Liver (tissue), 9 donors: Measurements from ENCODE around the gene ABHD14A. TPM values are rescaled to one million over a fixed set of nuclear protein-coding genes. Genes with fewer than 3 reads are reported as not detected.

Source experiments
- DNase-seq: peaks from one replicate; pipeline ENCODE4 v3.0.0-alpha.2; 2017; ENCODE audit warnings: low spot score
- H3K27ac ChIP-seq, 2 donors: one replicate each; pipeline ENCODE4 v1.7.0; 2013; ENCODE audit warnings: inconsistent platforms in 2 of 2, low read length in 2 of 2, control low read depth in 1 of 2, low read depth in 1 of 2, mild to moderate bottlenecking in 1 of 2
- H3K27me3 ChIP-seq, 4 donors: one replicate each; pipeline versions ENCODE4 v1.6.1 to v1.7.0; 2013; ENCODE audit warnings: low read length in 3 of 4, inconsistent platforms in 1 of 4, mild to moderate bottlenecking in 1 of 4, moderate library complexity in 1 of 4; ENCODE audit not compliant: control insufficient read depth in 4 of 4, insufficient read depth in 4 of 4
- H3K36me3 ChIP-seq, 4 donors: one replicate each; pipeline versions ENCODE4 v1.6.1 to v1.7.0; 2013; ENCODE audit warnings: low read length in 3 of 4, mild to moderate bottlenecking in 3 of 4, low read depth in 1 of 4, moderate library complexity in 1 of 4; ENCODE audit not compliant: control insufficient read depth in 4 of 4, insufficient read depth in 3 of 4
- H3K4me1 ChIP-seq, 4 donors: one replicate each; pipeline versions ENCODE4 v1.6.1 to v1.7.0; 2013; ENCODE audit warnings: low read length in 3 of 4, mild to moderate bottlenecking in 3 of 4, moderate library complexity in 1 of 4; ENCODE audit not compliant: control insufficient read depth in 4 of 4, insufficient read depth in 4 of 4
- H3K4me3 ChIP-seq, 3 donors: one replicate each; pipeline versions ENCODE4 v1.6.1 to v1.7.0; 2013; ENCODE audit warnings: low read length in 3 of 3, control low read depth in 1 of 3, low read depth in 1 of 3, mild to moderate bottlenecking in 1 of 3
- H3K9ac ChIP-seq, 2 donors: one replicate each; pipeline ENCODE4 v1.7.0; 2013; ENCODE audit warnings: low read length in 2 of 2, mild to moderate bottlenecking in 2 of 2, moderate library complexity in 2 of 2, control low read depth in 1 of 2, low read depth in 1 of 2
- H3K9me3 ChIP-seq, 4 donors: one replicate each; pipeline versions ENCODE4 v1.6.1 to v1.7.0; 2013; ENCODE audit warnings: low read length in 3 of 4; ENCODE audit not compliant: control insufficient read depth in 4 of 4
- CTCF ChIP-seq: fragments of 150-350 bp; IDR thresholded peaks from 2 replicates; pipeline ENCODE4 v1.5.1; 2017; ENCODE audit warnings: improper control_type of control experiment, low read depth, low read length; ENCODE audit not compliant: missing input control
- FOXA2 ChIP-seq: IDR thresholded peaks from 2 replicates; pipeline ENCODE4 v1.6.1; 2016; ENCODE audit warnings: antibody characterized with exemption
- GABPA ChIP-seq, 2 donors: IDR thresholded peaks in 1 of 2; conservative IDR thresholded peaks in 1 of 2; 2 replicates each; pipeline ENCODE4 v1.6.1; 2016; ENCODE audit warnings: antibody characterized with exemption in 2 of 2, mild to moderate bottlenecking in 1 of 2, moderate library complexity in 1 of 2
- HNF4A ChIP-seq, 2 donors: conservative IDR thresholded peaks; 2 replicates each; pipeline ENCODE4 v1.6.1; 2016; ENCODE audit warnings: antibody characterized with exemption in 2 of 2, mild to moderate bottlenecking in 2 of 2
- MAX ChIP-seq: IDR thresholded peaks from 2 replicates; pipeline ENCODE4 v1.6.1; 2016; ENCODE audit warnings: antibody characterized with exemption
- NR2F2 ChIP-seq: IDR thresholded peaks from 2 replicates; pipeline ENCODE4 v1.6.1; 2016; ENCODE audit warnings: antibody characterized with exemption
- RXRA ChIP-seq, 2 donors: IDR thresholded peaks; 2 replicates each; pipeline ENCODE4 v1.6.1; 2017 to 2018; ENCODE audit warnings: antibody characterized with exemption in 2 of 2, mild to moderate bottlenecking in 1 of 2
- TAF1 ChIP-seq: conservative IDR thresholded peaks from 2 replicates; pipeline ENCODE4 v1.6.1; 2016; ENCODE audit warnings: antibody characterized with exemption, mild to moderate bottlenecking
- ZBTB33 ChIP-seq: IDR thresholded peaks from 2 replicates; pipeline ENCODE4 v1.6.1; 2016; ENCODE audit warnings: antibody characterized with exemption
- WGBS: extraction: QIAGEN DNeasy Blood & Tissue Kit; methylation state at CpG from one replicate; pipeline ENCODE4 v1.1.7; 2013; 5-methylcytosine and 5-hydroxymethylcytosine counted together
- polyA plus RNA-seq, 2 donors: library from polyadenylated mRNA; stranded (reverse) in 1 of 2; unstranded in 1 of 2; fragments of 200-250 nt in 1 of 2; fragments of >200 nt in 1 of 2; fragmentation: Nextera tagmentation in 1 of 2; extraction: Ambion mirVana in 1 of 2; gene quantifications; one replicate each; pipeline versions ENCODE4 v1.2.1 to v1.2.3, GENCODE V29; 2013 to 2015
- total RNA-seq, 2 donors: library from RNA; depleted of rRNA; stranded (reverse); fragments of >200 nt; gene quantifications; one replicate each; pipeline ENCODE4 v1.2.3, GENCODE V29; 2014
- donor health status: healthy.
- donor health status: healthy.
- donor health status: healthy.
- donor health status: healthy.
- donor health status: healthy.

The ABHD14A gene
- total and polyA plus RNA-seq, 4 donors, result 8.2 to 19.9 (median 13.4) TPM

- Histone ChIP-seq H3K27me3 (no peaks in the 10 kb centered on the region), H3K4me1 (no peaks in the 10 kb centered on the region), H3K4me3 (no peak overlapping the region), H3K27ac (no peak overlapping the region), H3K36me3 (peaks cover 18 to 56% (median 36%) of the 10 kb centered on the region in 4 donors), H3K9me3 (no peaks in the 10 kb centered on the region), H3K9ac (no peak overlapping the region)
- WGBS, result 95% methylated on average over 13 of the region's 13 CpGs
- TF ChIP-seq NR2F2 (no peak), CTCF (no peak), GABPA (IDR thresholded peaks at IDR 0.05 in 1 of 2, conservative IDR thresholded peaks at IDR 0.05 in 1 of 2) (no peak)
- no peak for DNase-seq
These were observed 41.3 kb upstream of the ABHD14A start for GRCh38 chr3:51933471-51934138.

GRCh38 chr3:51934139-51934850 is 40.6 kb upstream of the ABHD14A start:
- WGBS, result 97% methylated on average over 11 of the region's 11 CpGs

More at GRCh38 chr3:51934139-51934850, 40.6 kb upstream of the ABHD14A start:
- DNase-seq, result no peak
- no peaks in the 10 kb centered on the region for H3K4me1 ChIP-seq
- TF ChIP-seq GABPA (IDR thresholded peaks at IDR 0.05 in 1 of 2, conservative IDR thresholded peaks at IDR 0.05 in 1 of 2) (no peak), NR2F2 (no peak), TAF1 (no peak), FOXA2 (no peak), MAX (no peak), HNF4A (conservative IDR thresholded peaks at IDR 0.05) (no peak), ZBTB33 (no peak), RXRA (IDR thresholded peaks at IDR 0.05) (no peak)
- no peaks in the 10 kb centered on the region for H3K27me3 ChIP-seq
- H3K27ac ChIP-seq, result no peak overlapping the region
- H3K9ac ChIP-seq, result no peak overlapping the region
- peaks cover 18 to 56% (median 36%) of the 10 kb centered on the region in 4 donors for H3K36me3 ChIP-seq
- H3K4me3 ChIP-seq, result no peak overlapping the region
- H3K9me3 ChIP-seq, result no peaks in the 10 kb centered on the region
